ENCODE data around the gene UCK1.
"Not testable (repeated sequence)": the region's sequence is repeated elsewhere in the genome, so short reads cannot be mapped to it uniquely, and the experiment has no call there.

UCK1 gene

GRCh38 chr9:131523451-131524435, 7.3 kb downstream of the UCK1 start:
- no peak for FAIRE-seq

DNA sequence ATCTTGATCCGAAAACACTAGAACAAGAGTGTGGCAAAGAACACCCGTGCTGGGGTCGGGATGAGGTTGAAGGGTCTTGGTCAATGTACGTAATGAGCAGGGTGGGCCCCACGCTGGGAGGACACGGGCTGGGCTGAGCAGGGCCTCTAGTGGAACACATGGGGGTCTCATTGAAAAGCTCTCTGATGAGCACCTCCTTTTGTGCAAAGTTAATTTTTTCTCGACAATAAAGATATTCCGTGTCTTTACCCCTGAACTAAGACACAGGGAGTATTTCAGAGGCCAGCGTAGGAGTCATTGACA, 8.0 kb downstream of the UCK1 start:
- FAIRE-seq, result no peak

DNA sequence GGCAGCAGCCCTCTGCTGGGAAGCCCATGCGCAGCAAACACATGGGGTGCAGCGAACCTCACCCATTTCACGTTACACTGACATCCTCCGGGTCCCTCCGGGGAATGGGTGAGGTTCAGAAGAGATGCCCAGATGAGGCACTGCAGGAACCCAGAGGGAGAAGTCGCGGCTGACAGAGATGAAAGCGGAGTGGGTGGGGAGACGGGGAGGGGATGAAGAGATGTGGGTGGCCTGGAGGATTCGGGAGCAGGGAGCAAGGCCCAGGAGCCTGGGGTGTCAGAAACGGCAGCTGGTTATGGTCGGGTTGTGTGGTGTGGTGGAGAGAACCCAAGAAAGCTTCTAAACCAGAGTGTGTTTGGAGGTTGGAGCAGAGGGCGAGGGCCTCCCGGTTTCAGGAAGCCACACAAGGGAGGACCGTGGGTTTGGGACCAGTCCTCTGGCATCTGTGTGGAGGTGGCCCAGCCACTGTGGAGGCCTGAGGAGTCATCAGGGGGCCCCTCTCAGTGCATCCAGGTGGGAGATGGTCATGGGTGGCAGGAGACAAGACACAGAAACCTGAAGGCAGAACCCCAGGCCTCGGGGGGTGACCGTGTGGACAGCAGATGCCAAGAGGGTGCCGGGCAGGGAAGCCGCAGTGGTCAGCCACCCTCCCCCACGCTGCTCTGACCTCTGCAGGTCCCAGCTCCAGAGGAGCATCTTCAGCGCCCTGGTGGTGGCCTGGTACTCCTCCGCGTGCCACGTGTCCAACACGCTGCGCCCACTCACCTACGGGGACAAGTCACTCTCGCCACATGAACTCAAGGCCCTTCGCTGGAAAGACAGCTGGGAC, 8.6 kb downstream of the UCK1 start:
- FAIRE-seq, result no peak

- no peak for FAIRE-seq
These were observed 9.2 kb downstream of the UCK1 start for GRCh38 chr9:131521822-131522221.

GRCh38 chr9:131521203-131521602, 9.9 kb downstream of the UCK1 start:
- FAIRE-seq, result no peak

DNA sequence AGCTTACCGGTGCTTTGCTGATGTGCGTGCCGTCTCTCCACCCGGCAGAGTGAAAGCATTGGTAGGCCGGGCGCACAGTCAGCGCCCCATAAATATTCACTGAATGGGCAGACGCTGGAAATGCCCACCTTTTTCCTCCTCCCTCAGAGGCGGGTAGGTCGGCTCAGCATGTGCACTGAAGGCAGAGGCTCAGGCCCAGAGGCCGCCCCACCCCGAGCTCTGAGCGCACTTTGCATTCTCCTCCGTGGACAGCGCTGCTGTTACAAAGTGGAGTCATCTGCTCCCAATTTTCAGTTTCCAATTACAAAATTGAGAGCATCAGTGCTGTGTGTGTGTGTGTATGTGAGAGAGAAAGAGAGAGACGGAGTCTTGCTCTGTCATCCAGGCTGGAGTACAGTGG, 10.6 kb downstream of the UCK1 start:
- no peak for FAIRE-seq

- FAIRE-seq, result no peak
These were observed 12.5 kb downstream of the UCK1 start for GRCh38 chr9:131518553-131518952.

DNA sequence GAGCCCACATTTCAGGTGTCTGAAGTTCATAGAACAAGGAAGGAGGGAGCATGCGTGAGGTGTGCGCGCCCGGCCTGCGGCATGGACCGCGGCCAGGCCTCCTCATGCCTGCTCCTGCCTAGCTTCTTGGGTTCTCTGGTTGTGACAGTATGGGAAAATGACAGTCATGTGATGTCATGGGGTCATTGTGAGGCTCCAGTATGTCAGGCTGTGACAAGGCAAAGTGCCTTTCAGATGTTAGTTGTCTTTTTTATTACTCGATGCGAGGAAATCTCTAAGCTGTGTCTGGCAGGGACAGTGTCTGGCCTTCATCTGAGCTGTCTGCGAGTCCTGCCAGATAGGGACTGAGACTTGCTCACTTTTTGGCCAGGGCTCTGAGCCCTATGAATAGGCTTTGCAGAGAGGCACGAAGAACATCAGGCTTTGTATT, 13.3 kb downstream of the UCK1 start:
- FAIRE-seq, result no peak

- FAIRE-seq, result no peak
These were observed 14.1 kb downstream of the UCK1 start for GRCh38 chr9:131516930-131517329.

DNA sequence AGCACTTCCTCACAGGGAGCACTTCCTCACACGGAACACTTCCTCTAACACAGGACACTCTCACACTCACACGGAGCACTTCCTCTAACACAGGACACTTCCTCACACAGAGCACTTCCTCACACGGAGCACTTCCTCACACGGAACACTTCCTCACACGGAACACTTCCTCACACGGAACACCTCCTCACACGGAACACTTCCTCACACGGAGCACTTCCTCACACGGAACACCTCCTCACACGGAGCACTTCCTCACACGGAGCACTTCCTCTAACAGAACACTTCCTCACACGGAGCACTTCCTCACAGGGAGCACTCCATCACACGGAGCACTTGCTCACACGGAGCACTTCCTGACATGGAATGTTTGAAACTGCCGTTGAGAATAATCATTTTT, 15.0 kb downstream of the UCK1 start:
- no peak for FAIRE-seq

- not testable (repeated sequence) for FAIRE-seq
These were observed 15.5 kb downstream of the UCK1 start for GRCh38 chr9:131515559-131516031.

DNA sequence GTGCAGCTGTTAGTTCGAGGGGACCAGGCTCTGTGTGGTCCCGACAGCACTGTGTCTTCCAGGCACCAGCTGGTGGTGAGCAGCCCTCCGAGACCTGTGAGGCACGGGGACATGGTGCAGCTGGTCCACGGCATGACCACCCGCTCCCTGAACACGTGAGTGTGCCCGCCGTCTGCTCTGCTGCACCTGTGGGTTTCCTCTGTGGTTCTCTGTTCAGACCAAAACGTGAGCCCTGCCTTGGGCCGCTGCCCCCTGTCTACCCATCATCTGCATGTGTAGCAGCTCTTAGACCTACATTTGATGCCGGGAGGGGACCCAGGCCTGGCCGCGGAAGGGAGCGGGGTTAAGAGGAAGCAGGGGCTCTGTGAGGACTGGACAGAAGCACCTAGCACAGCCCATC, 17.9 kb downstream of the UCK1 start:
- FAIRE-seq, result no peak

DNA sequence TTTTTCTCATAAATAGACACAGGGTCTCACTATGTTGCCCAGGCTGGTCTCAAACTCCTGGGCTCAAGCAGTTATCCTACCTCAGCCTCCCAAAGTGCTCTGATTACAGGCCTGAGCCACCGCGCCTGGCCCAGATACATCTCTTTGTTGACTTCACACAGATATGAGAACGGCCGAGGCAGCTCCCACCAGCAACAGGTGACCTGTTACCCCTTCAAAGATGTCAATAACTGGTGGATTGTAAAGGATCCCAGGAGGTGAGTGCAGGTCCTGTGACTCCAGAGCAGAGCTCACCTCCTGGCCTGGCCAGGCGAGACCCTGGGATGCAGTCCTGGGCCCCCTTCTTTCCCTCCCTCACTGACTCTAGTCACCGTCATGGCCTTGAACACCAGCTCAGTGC, 19.2 kb downstream of the UCK1 start:
- no peak for FAIRE-seq

- FAIRE-seq, result no peak
These were observed 19.6 kb downstream of the UCK1 start for GRCh38 chr9:131511416-131511815.

DNA sequence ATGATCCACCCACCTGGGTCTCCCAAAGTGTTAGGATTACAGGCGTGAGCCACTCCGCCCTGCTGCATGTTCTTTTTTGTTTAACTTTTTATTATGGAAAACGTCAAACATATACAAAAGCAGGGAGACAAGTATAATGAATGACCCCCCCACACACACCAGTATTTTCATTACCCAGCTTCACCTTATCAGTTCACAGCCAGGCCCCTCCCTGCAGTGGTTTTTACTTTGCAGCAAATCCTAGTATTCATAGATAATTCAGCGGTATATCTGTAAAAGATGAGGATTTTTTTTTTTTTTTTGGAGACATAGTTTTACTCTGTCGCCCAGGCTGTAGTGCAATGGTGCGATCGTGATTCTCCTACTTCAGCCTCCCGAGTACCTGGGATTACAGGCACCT, 26.1 kb downstream of the UCK1 start:
- no peak for FAIRE-seq

DNA sequence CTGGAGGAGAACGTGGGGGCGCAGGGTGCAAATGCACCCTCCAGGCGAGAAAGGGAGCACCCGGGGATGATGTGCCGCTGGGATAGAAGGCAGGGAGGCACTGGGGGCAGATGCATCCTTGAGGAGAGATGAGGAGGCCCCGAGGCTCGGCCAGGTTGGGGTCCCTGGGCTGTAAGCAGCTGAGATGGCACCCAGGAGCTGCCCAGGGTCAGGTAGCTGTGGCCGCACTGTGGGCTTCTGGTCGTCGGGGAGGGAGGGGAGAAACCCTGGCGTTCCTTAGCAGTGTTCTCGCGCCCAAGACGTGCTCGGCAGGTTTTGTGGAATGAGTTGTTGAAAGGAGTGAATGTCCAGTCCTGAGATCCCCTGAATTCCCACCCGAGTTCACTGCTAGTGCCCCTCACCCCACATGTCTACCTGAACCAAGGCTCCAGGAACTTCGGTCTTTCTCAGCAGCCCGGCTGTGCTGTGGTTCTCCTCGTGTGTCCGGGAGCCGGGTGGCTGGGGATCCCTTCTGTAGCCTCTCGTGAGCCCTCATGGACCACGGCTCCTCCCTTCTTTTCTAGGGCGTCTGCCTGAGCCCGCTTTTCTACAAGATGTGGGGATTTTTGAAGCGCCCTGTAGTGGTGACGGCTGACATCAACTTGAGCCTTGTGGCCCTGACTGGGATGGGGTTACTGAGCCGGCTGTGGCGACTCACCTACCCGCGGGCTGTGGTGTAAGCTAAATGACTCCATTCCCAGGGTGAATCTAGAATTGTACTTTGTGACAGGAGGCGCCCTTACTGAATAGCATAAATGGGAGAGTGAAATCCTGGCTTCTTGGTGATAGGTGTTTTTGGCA, 27.2 kb downstream of the UCK1 start:
- no peak for FAIRE-seq

DNA sequence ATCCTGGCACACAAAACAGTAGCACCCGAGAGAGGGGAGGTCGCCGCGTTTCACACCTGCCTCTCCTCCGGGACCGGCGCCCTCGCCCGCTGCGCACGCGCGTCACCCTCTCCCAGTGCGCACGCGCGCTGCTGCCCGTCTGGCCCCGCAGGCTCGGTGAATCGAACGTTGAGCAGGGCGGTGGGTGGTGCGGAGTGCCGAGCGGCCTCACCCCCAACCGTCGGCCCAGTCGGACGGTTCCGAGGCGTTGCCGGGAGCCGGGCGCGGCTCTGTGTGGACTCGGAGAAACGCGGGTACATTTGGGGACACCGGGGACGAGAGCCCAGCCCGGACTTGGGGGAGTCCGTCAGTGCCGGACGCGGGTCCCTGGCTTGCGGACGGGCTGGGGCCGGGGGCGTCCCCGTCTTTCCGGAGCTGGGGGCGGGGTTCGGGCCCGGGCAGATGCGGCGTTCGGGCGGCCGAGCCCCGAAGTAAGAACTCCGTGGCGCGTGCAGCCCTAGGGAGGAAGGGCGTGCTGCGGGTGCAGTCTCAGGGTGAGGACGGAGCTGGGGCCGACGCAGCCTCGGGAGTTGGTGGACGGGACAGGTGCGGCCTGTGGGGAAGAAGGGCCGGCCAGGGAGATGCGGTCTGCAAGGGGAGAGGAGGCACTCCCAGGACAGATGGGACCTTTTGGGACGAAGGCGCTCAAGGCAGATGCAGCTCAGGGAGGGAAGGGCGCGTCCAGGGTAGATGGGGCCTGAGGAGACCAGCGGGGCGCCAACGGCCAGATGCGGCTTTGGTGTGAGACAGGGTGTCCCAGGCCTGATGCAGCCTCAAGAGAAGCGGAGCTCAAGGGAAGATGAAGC, 28.1 kb downstream of the UCK1 start, which contains the start of gene POMT1:
TSS of gene POMT1 (plus strand) at position 138 of the 845 bp plus-strand sequence. CDS start 1,301 bp downstream, outside the sequence.
- no peak for FAIRE-seq

DNA sequence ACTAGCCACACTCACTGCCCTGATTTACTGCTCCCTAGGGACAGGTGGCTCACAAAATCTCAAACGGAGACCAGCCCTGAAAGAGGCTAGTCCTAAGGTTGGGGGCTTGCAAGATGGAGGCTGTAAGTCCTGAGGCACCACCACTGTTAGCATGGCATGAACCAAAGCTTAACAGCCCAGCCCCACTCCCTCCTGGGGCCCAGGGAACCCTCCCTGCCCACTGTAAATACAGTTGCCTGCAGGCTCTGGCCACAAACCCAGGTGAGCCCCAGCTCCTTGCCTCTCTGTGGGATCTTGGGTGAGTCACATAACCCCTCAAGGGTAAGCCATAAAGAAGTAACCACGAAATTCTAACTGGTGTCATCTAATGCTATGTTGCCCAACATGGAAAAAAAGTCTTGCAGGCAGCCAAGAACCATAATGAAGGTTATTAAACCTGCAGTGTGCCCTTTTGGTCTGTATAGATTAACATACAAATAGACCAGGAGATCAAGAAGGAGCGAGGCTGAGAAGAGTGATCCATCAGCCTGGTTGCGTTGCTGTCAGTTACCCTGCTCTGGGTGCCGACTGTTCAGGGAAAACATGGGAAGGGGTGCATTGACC, 30.0 kb downstream of the UCK1 start:
- FAIRE-seq, result no peak

- no peak for FAIRE-seq
These were observed 30.7 kb downstream of the UCK1 start for GRCh38 chr9:131500377-131500776.

DNA sequence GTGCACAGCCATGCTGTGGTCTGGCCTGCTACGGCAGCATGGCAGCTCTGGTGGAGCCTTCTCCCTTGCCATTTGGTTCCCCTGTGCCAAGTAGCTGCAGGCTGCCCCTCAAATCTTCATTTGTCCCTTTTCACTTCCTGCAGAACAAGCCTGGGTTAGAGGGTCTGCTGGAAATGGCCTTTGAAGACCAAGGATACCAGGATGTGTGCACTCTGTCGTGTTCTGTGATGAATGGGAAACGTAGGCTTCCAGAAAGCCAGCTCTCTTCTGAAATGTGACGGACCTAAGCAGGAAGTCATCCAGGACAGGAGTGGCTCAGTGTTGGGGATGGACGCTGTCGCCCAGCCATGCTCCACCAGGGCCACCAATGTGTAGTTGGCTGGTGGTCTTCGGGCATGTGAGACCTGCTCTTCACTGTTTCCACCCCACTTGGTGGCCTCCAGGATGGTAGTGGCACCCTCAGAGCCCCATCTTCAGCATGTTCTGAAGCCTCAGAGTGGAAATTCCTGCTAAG, 31.8 kb downstream of the UCK1 start:
- no peak for FAIRE-seq

DNA sequence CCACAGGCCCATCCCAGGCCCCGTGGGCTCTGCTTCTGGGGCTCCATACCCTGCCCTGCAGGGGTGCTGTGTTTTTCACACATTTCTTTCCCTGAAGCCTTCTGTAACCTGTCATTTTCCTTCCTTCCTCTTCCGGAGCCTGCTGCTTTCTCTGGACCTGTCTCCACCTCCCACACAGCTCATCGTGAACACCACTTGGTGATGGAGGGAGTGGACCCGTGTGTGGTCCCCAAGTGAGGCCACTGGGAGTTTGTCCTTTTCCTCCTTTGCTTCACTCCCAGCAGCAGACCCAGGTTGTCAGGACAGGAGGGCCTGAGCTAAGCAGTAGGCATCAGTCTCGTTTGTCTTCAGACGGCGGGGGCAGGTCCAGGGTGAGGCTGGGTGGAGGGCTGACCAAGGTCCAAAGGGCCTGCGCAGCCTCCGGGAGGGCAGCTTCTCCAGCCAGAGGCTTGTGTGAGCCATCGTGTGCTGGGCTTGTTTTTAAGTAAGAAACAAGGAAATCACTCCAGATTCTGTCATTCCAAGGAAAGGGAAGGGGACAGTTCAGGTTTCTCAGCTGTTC, 34.1 kb downstream of the UCK1 start:
- FAIRE-seq, result no peak

Data from endometrium (tissue), 2 donors.